Measurements from ENCODE around the gene LRBA. TPM values are rescaled to one million over a fixed set of nuclear protein-coding genes. Genes with fewer than 3 reads are reported as not detected.

The LRBA gene
- total RNA-seq, 1 experiment from 2014 or later: 69.1 TPM

DNA sequence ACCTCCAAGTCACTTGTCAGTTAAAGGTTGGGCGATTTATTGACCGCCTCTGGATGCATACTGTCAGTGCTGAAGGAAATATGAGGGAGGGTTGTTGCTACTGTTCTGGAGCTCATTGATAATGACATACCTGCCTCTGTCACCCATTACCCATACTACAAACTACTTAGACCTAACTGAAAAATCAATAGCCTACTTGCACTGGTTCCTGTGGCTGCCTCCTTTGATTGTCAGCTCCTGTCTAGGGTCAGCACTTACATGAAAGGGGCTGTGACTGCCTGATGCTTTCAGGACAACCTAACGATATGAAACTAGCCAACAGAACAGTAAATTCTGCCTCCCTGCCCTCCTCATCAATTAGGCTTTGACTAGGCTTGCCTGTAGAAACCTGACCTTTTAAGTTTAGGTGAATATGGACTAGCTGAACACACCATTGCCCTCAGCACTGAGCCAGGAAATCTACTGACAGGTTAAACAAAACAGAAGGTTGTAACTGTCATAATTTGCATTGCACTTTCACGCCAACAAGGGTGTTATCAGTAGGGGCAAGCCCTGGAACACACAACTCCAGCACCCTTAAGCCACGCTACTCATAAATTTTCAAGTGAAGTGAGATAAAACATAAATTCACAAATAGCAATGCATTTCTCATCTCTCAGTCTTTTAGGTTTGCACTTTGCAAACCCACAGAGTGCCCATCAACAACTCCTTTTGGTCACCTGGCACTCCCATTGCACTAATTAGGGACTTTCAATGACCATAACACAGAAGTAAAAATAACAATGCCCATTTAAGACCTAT, 442.2 kb downstream of the LRBA start:
- POLR2A ChIA-PET: no interaction called here
- H3K4me1 Mint-ChIP-seq: no peaks in the 10 kb centered on the region
- no peak overlapping the region for H3K27ac Mint-ChIP-seq
- CTCF ChIA-PET: no interaction called here
- no peaks in the 10 kb centered on the region for H3K36me3 Mint-ChIP-seq
- no peak; the same call in 1 of the 2 replicates for ATAC-seq
- no peak for DNase-seq (ENCODE audit: low spot score)
- TF ChIP-seq, protein P1, sequence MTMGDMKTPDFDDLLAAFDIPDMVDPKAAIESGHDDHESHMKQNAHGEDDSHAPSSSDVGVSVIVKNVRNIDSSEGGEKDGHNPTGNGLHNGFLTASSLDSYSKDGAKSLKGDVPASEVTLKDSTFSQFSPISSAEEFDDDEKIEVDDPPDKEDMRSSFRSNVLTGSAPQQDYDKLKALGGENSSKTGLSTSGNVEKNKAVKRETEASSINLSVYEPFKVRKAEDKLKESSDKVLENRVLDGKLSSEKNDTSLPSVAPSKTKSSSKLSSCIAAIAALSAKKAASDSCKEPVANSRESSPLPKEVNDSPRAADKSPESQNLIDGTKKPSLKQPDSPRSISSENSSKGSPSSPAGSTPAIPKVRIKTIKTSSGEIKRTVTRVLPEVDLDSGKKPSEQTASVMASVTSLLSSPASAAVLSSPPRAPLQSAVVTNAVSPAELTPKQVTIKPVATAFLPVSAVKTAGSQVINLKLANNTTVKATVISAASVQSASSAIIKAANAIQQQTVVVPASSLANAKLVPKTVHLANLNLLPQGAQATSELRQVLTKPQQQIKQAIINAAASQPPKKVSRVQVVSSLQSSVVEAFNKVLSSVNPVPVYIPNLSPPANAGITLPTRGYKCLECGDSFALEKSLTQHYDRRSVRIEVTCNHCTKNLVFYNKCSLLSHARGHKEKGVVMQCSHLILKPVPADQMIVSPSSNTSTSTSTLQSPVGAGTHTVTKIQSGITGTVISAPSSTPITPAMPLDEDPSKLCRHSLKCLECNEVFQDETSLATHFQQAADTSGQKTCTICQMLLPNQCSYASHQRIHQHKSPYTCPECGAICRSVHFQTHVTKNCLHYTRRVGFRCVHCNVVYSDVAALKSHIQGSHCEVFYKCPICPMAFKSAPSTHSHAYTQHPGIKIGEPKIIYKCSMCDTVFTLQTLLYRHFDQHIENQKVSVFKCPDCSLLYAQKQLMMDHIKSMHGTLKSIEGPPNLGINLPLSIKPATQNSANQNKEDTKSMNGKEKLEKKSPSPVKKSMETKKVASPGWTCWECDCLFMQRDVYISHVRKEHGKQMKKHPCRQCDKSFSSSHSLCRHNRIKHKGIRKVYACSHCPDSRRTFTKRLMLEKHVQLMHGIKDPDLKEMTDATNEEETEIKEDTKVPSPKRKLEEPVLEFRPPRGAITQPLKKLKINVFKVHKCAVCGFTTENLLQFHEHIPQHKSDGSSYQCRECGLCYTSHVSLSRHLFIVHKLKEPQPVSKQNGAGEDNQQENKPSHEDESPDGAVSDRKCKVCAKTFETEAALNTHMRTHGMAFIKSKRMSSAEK (CRISPR knock-in tag; IDR thresholded peaks at IDR 0.05; ENCODE audit: borderline replicate concordance): no peak
- TF ChIP-seq, protein P2, sequence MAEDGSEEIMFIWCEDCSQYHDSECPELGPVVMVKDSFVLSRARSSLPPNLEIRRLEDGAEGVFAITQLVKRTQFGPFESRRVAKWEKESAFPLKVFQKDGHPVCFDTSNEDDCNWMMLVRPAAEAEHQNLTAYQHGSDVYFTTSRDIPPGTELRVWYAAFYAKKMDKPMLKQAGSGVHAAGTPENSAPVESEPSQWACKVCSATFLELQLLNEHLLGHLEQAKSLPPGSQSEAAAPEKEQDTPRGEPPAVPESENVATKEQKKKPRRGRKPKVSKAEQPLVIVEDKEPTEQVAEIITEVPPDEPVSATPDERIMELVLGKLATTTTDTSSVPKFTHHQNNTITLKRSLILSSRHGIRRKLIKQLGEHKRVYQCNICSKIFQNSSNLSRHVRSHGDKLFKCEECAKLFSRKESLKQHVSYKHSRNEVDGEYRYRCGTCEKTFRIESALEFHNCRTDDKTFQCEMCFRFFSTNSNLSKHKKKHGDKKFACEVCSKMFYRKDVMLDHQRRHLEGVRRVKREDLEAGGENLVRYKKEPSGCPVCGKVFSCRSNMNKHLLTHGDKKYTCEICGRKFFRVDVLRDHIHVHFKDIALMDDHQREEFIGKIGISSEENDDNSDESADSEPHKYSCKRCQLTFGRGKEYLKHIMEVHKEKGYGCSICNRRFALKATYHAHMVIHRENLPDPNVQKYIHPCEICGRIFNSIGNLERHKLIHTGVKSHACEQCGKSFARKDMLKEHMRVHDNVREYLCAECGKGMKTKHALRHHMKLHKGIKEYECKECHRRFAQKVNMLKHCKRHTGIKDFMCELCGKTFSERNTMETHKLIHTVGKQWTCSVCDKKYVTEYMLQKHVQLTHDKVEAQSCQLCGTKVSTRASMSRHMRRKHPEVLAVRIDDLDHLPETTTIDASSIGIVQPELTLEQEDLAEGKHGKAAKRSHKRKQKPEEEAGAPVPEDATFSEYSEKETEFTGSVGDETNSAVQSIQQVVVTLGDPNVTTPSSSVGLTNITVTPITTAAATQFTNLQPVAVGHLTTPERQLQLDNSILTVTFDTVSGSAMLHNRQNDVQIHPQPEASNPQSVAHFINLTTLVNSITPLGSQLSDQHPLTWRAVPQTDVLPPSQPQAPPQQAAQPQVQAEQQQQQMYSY (CRISPR knock-in tag; IDR thresholded peaks at IDR 0.05): no peak
- TF ChIP-seq STAT6 (CRISPR knock-in tag; conservative IDR thresholded peaks at IDR 0.05; ENCODE audit: low read depth) (no peak), CBFB (CRISPR knock-in tag; IDR thresholded peaks at IDR 0.05; ENCODE audit: low read depth) (no peak), TEAD4 (CRISPR knock-in tag; IDR thresholded peaks at IDR 0.05) (no peak), ZMAT4 (CRISPR knock-in tag; IDR thresholded peaks at IDR 0.05) (no peak), AR (CRISPR knock-in tag; IDR thresholded peaks at IDR 0.05) (no peak), OVOL2 (CRISPR knock-in tag; IDR thresholded peaks at IDR 0.05; ENCODE audit: borderline replicate concordance) (no peak), ZSCAN18 (CRISPR knock-in tag; IDR thresholded peaks at IDR 0.05) (no peak), ZNF317 (CRISPR knock-in tag; IDR thresholded peaks at IDR 0.05; ENCODE audit: borderline replicate concordance, low read depth) (no peak)
- TF ChIP-seq, protein P3, sequence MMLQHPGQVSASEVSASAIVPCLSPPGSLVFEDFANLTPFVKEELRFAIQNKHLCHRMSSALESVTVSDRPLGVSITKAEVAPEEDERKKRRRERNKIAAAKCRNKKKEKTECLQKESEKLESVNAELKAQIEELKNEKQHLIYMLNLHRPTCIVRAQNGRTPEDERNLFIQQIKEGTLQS (CRISPR knock-in tag; conservative IDR thresholded peaks at IDR 0.05): no peak
- no peaks in the 10 kb centered on the region for H3K9me3 Mint-ChIP-seq
- H3K27me3 Mint-ChIP-seq (ENCODE audit: low read depth): no peaks in the 10 kb centered on the region
- no peak overlapping the region for H3K4me3 Mint-ChIP-seq
